Central memory CD8-positive, alpha-beta T cell (primary cell): Measurements from ENCODE around the gene KLHL40.

ENCODE experiments used
- ATAC-seq: fragments of 150-1000 bp; cut with Tn5 transposase; replicated peaks from 2 replicates; pipeline ENCODE4 v1.10.0; 2022; ENCODE audit warnings: mild to moderate bottlenecking, moderate FRiP score, moderate number of reproducible peaks; ENCODE audit not compliant: poor library complexity, severe bottlenecking; ENCODE audit errors: extremely low read depth
- DNase-seq, 2 donors: peaks; one replicate each; pipeline ENCODE4 v3.0.0; 2021; ENCODE audit warnings: low spot score in 2 of 2
- H3K27ac Mint-ChIP-seq: one replicate; pipeline ENCODE4 v1.8.0; 2022; ENCODE audit warnings: low read depth, mild to moderate bottlenecking, moderate library complexity, mixed read lengths
- H3K27me3 Mint-ChIP-seq: one replicate; pipeline ENCODE4 v1.8.0; 2022; ENCODE audit warnings: mixed read lengths
- H3K36me3 Mint-ChIP-seq: one replicate; pipeline ENCODE4 v1.8.0; 2022; ENCODE audit warnings: mild to moderate bottlenecking, moderate library complexity, mixed read lengths; ENCODE audit not compliant: insufficient read depth
- H3K4me1 Mint-ChIP-seq: one replicate; pipeline ENCODE4 v1.8.0; 2022; ENCODE audit warnings: mixed read lengths
- H3K4me3 Mint-ChIP-seq: one replicate; pipeline ENCODE4 v1.8.0; 2022; ENCODE audit warnings: mild to moderate bottlenecking, moderate library complexity, mixed read lengths
- H3K9me3 Mint-ChIP-seq: one replicate; pipeline ENCODE4 v1.8.0; 2022; ENCODE audit warnings: mixed read lengths

Gene KLHL40

DNA sequence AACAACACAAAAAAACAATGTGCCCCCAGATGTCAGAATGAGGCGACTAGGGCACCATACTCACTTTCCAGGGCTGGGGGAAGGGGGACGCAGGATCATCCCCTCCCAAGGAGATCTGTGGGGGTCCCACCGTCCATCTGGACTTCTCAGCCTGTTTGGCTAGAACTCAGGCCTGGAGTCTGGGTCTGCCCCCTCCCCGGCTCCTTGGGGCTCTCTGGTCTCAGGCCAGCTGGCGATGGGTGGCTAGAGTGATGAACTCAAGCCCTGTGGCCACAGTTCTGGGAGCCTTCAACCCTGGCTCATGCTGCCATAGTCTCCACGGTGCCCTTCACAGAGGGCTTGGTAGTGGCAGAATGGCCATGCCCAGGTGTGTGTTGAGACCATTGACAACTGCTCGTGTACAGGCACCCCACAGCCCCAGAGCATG lies 18.2 kb upstream of the KLHL40 start:
- Mint-ChIP-seq H3K27me3 (peaks cover 19% of the 10 kb centered on the region), H3K4me1 (no peaks in the 10 kb centered on the region), H3K27ac (no peak overlapping the region), H3K9me3 (no peaks in the 10 kb centered on the region), H3K36me3 (no peaks in the 10 kb centered on the region), H3K4me3 (no peak overlapping the region)
- ATAC-seq (no peak), DNase-seq (no peak)

DNA sequence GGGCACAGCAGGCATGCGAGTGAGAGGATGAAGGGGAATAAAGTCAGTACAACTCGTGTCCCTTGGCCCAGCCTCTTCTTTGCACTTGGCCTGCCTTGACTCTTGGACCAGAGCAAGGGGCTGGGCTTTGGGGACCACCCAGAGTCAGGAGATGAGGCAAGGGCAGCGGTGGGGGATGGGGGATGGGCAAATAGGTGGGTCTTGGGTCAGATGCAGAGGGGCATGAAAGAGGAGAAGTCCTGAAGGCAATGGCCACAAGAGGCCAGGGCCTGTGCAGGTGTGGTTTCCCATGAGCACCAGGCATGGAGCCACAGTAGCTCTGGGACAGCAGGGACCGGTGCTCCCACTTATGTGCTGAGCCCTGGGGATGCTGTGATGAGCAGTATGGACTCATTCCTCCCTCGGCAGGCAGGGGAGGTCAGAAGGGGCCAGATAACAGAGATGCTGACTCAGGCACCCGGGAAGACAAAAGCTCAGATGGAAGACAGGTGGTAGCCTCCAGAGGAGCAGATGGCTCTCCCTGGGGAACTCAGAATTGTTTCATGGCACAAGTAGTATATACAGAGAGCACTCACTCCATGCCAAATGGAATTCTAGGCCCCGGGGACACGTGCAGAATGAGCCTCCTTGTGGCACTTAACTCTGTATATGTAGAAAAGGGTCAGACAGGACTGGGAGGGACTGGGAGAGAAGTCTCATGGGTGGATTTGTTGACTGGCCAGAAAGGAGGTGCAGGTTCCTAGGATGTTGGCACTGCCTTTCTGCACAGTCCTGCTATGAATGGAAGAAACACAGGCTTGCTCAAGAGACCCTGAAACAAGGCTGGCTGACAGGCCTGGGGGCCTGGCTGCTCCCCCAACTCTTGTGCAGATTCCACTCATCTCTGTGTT lies 17.6 kb upstream of the KLHL40 start:
- H3K4me1 Mint-ChIP-seq = no peaks in the 10 kb centered on the region
- H3K36me3 Mint-ChIP-seq = no peaks in the 10 kb centered on the region
- H3K4me3 Mint-ChIP-seq = no peak overlapping the region
- no peak overlapping the region for H3K27ac Mint-ChIP-seq
- no peaks in the 10 kb centered on the region for H3K9me3 Mint-ChIP-seq
- peaks cover 19% of the 10 kb centered on the region for H3K27me3 Mint-ChIP-seq
- DNase-seq (no peak), ATAC-seq (no peak)

DNA sequence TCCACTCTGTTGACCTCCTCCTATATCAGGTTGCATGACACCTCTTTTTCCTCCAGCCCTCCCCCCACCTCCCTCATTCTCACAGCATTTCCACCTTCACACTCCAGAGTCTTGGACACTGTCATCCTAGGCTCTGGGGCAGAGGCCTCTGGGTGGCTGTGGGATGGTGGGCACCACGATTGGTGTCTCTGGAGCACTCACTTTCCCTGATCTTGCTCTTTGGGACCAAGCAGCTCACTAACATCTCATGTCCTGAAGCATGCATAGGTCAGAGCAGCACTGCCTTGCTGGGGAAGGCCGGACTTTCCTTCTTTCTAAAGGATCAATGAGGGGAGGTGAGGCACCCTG lies 16.9 kb upstream of the KLHL40 start:
- no peak overlapping the region for H3K4me3 Mint-ChIP-seq
- H3K9me3 Mint-ChIP-seq = no peaks in the 10 kb centered on the region
- DNase-seq = no peak
- peaks cover 19% of the 10 kb centered on the region for H3K27me3 Mint-ChIP-seq
- no peaks in the 10 kb centered on the region for H3K4me1 Mint-ChIP-seq
- no peaks in the 10 kb centered on the region for H3K36me3 Mint-ChIP-seq
- no peak overlapping the region for H3K27ac Mint-ChIP-seq
- ATAC-seq = no peak

DNA sequence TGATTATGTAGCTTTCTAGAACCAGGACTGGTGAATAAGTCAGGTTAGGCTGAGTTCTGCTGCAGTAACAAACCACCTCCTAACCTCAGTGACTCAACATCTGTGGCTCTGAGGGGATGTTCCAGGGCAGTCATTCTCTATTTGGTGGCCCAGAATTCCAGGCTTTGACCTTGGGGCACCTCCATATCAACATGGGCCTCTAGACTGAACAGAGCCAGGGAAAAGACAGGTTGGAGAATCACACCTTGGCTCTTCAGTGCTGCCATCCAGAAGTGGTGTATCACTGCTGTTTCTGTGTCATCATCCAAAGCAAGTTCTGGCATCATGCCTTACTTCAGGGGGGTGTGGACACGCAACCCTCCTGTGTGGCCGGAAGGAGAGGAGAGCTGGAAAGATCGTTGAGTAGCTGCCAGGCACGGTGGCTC lies 16.5 kb upstream of the KLHL40 start:
- ATAC-seq (no peak), DNase-seq (no peak)
- H3K4me1 Mint-ChIP-seq = no peaks in the 10 kb centered on the region
- H3K27me3 Mint-ChIP-seq = peaks cover 19% of the 10 kb centered on the region
- no peak overlapping the region for H3K27ac Mint-ChIP-seq
- no peak overlapping the region for H3K4me3 Mint-ChIP-seq
- no peaks in the 10 kb centered on the region for H3K36me3 Mint-ChIP-seq
- H3K9me3 Mint-ChIP-seq = no peaks in the 10 kb centered on the region

DNA sequence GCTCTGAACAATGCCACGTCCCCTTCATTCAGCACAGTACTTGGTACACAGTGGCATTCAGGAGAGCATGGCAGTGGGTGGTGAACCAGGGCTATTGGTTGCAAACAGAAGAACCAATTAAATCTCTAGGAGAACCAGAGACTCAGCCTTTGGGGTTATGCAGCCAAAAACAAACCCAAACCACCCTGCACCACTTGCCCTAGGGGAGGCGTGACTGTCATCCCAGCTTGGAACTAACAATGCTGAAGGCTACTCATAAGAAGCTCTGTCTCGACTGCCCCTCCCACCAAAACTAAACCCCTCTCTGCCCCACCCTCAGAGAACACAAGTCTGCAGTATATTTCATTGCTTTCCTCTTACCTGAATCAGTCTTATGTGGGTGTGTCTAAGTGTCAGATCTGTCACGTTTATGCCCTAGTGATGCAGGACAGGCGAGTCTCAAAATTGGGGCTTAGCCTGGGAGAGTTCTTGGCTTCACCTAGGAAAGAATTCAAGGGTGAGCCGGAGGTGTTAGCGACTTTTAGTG lies 15.2 kb upstream of the KLHL40 start:
- H3K27me3 Mint-ChIP-seq = peaks cover 19% of the 10 kb centered on the region
- no peak for DNase-seq
- no peak overlapping the region for H3K4me3 Mint-ChIP-seq
- no peaks in the 10 kb centered on the region for H3K9me3 Mint-ChIP-seq
- H3K27ac Mint-ChIP-seq = no peak overlapping the region
- ATAC-seq = no peak
- H3K4me1 Mint-ChIP-seq = no peaks in the 10 kb centered on the region
- H3K36me3 Mint-ChIP-seq = no peaks in the 10 kb centered on the region

DNA sequence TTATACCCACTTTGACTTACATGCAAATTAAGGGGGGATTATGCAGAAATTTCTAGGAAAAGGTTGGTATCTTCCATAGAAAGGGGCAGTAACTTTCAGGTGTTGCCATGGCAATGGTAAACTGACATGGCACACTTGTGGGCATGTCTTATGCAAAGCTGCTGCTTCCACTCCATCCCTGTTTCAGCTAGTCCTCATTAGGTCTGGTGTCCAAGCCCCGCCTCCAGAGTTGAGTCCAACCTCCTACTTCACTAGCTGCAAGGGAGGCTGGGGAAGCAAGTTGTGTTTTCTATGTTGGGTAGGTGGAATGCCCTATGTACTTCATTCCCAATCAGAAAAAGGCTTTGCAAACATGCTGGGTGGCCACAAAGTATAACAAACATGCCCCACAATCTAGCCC lies 14.7 kb upstream of the KLHL40 start:
- Mint-ChIP-seq H3K36me3 (no peaks in the 10 kb centered on the region), H3K27ac (no peak overlapping the region), H3K27me3 (peaks cover 19% of the 10 kb centered on the region), H3K4me1 (no peaks in the 10 kb centered on the region), H3K4me3 (no peak overlapping the region), H3K9me3 (no peaks in the 10 kb centered on the region)
- no peak for ATAC-seq
- no peak for DNase-seq

DNA sequence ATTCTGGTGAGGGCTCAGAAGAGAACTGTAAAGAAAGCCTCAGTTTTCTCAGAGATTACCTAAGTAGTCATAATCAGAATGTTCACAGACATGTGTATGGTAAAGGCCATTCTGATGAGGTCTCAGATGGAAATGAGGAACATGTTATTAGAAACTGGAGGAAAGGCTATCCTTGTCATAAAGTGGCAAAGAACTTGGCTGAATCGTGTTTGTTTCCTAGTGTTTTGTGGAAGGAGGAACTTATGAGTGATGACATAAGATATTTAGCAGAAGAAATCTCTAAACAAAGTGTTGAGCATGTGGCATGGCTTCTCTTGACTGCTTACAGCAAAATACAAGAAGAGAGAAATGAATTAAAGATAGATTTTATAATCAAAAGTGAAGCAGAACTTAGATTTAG lies 12.8 kb upstream of the KLHL40 start:
- Mint-ChIP-seq H3K4me1 (no peaks in the 10 kb centered on the region), H3K27ac (no peak overlapping the region), H3K4me3 (no peak overlapping the region), H3K36me3 (no peaks in the 10 kb centered on the region), H3K9me3 (peaks cover under 1% of the 10 kb centered on the region), H3K27me3 (peaks cover 29% of the 10 kb centered on the region)
- no peak for DNase-seq
- ATAC-seq = no peak

DNA sequence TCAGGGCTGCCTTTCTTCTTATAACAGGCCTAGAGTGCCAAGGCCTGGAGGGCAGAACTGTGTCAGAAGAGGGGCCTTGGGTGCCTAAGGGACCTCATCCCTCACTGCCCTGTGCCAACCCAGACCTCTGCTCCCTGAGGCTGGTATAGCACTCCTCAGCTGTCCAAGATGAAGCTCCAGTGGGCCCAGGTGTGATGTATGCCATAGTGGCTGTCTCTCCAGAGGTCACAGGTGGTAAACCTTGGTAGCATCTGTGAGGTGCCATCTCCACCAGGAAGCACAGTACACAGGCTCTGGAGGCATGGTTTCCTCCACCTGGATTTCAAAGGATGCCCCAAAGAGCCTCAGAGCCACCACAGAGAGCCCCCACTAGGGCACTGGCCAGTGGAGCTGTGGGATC lies 12.3 kb upstream of the KLHL40 start:
- H3K4me1 Mint-ChIP-seq = no peaks in the 10 kb centered on the region

DNA sequence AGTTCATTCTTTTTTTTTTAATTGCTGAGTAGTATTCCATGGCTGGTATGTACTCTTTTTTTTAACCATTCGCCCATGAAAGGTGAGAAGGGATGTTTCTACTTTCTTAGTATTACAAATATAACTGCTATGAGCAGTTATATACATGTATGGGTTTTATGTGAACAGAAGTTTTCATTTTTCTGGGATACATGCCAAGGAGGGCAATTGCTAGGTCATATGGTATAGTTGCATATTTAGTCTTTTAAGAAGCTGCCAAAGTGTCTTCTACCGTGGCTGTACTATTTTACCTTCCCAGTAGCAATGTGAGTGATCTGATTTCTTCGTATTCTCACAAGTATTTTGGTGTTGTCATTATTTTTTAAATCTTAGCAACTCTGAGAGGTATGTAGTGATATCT lies 11.2 kb upstream of the KLHL40 start:
- DNase-seq = no peak
- Mint-ChIP-seq H3K9me3 (peaks cover 6% of the 10 kb centered on the region), H3K27me3 (peaks cover 31% of the 10 kb centered on the region), H3K27ac (no peak overlapping the region), H3K36me3 (no peaks in the 10 kb centered on the region), H3K4me3 (no peak overlapping the region), H3K4me1 (no peaks in the 10 kb centered on the region)
- ATAC-seq = no peak

More for the DNA sequence above, 12.3 kb upstream of the KLHL40 start:
- Mint-ChIP-seq H3K27ac (no peak overlapping the region), H3K9me3 (peaks cover 6% of the 10 kb centered on the region), H3K27me3 (peaks cover 29% of the 10 kb centered on the region), H3K36me3 (no peaks in the 10 kb centered on the region), H3K4me3 (no peak overlapping the region)
- no peak for DNase-seq
- no peak for ATAC-seq

DNA sequence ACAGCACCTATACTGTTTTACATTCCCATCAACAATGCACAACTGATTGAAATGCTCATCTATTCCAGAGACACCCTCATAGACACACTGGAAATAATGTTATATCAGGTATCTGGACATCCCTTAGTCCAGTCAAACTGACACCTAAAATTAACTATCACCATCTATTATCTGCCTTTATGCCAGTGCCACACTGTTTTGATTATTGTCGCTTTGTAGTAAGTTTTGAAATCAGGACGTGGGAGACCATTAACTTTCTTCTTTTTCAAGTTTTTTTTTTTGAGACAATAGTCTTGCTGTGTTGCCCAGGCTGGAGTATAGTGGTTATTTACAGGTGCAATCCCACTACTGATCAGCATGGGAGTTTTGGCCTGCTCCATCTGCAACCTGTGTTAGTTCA lies 9.4 kb upstream of the KLHL40 start:
- no peak overlapping the region for H3K27ac Mint-ChIP-seq
- H3K36me3 Mint-ChIP-seq = no peaks in the 10 kb centered on the region
- H3K9me3 Mint-ChIP-seq = peaks cover 6% of the 10 kb centered on the region
- H3K27me3 Mint-ChIP-seq = peaks cover 44% of the 10 kb centered on the region
- ATAC-seq = no peak
- no peak for DNase-seq
- H3K4me3 Mint-ChIP-seq = no peak overlapping the region
- no peaks in the 10 kb centered on the region for H3K4me1 Mint-ChIP-seq

DNA sequence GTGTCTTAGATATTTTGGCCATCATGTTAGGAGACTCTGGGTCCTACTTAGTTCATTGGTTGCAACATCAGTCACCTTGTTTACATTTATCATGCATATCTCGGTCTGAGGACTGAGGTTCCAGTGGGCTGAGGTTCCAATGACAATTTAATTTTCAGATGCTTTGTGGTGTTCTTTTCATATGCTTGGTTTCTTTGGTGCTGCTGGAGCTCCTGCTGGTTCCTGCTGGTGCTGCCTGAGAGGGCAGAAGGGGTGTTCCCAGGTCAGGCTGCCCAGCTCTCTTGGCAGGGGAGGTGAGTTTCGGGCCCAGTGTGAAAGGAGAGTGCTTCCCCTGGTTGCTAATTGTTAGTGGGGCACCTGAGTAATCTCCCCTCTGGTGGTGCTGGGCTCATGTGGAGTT lies 6.9 kb upstream of the KLHL40 start:
- H3K9me3 Mint-ChIP-seq = peaks cover 6% of the 10 kb centered on the region

DNA sequence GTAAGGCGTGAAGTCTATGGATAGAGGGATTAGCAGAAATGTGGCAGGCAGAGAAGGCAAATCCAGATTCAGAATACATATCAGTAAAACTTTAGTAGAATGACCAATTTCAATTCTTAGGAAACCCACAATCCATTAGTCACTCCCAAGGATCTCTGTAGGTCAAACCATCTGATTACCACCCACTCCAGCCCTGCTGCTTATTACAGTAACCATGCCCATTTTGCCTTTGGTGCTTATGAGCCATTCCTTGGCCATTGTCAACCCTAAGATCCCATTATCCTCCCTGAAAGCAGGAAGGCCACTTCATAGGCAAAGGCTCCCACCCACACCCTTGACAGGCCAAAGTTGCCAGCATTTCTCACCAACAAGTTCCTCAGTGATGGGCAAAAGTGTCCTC lies 5.1 kb upstream of the KLHL40 start:
- DNase-seq = no peak
- H3K27ac Mint-ChIP-seq = no peak overlapping the region

More for the DNA sequence above, 6.9 kb upstream of the KLHL40 start:
- H3K4me1 Mint-ChIP-seq = no peaks in the 10 kb centered on the region
- H3K27me3 Mint-ChIP-seq = peaks cover 54% of the 10 kb centered on the region
- ATAC-seq (no peak), DNase-seq (no peak)
- no peak overlapping the region for H3K4me3 Mint-ChIP-seq
- H3K27ac Mint-ChIP-seq = no peak overlapping the region
- H3K36me3 Mint-ChIP-seq = peaks cover under 1% of the 10 kb centered on the region

DNA sequence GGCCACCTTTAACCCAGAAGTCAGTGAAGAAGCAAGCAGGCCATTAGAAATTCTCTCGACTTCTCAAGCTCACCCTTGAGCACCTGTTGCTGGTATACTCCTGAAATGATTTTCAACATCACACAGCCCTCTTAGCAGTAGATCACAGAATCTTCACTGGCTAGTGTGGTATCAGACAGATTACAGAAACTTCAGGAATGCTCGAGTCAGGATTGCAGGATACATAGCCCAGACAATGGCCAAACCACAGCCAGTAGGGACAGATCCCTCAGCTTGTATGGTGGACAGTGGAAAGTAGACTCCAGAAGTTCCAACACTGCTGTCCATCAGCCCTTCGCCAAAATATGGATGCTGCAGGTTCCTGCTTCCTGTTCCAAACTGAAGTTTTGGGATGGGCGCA lies 4.5 kb upstream of the KLHL40 start:
- Mint-ChIP-seq H3K36me3 (peaks cover 2% of the 10 kb centered on the region), H3K4me3 (no peak overlapping the region), H3K4me1 (no peaks in the 10 kb centered on the region), H3K9me3 (peaks cover 6% of the 10 kb centered on the region), H3K27me3 (peaks cover 67% of the 10 kb centered on the region), H3K27ac (no peak overlapping the region)
- DNase-seq (no peak), ATAC-seq (no peak)

More for the DNA sequence above, 5.1 kb upstream of the KLHL40 start:
- no peaks in the 10 kb centered on the region for H3K4me1 Mint-ChIP-seq
- peaks cover 64% of the 10 kb centered on the region for H3K27me3 Mint-ChIP-seq
- H3K36me3 Mint-ChIP-seq = peaks cover 2% of the 10 kb centered on the region
- no peak overlapping the region for H3K4me3 Mint-ChIP-seq
- peaks cover 6% of the 10 kb centered on the region for H3K9me3 Mint-ChIP-seq
- no peak for ATAC-seq
